HG03378 (cell line): Measurements from ENCODE around the gene ZNF318.

Source experiments
- ATAC-seq: cut with Tn5 transposase; IDR thresholded peaks from one replicate; pipeline ENCODE4 v1.9.1; 2021; ENCODE audit warnings: mild to moderate bottlenecking, moderate library complexity; ENCODE audit not compliant: unreplicated experiment

Gene ZNF318

GRCh38 chr6:43286456-43286979 lies 82.9 kb downstream of the ZNF318 start:
- ATAC-seq = no peak
